ENCODE results near the gene PRDM10.
"Not testable (repeated sequence)": the region's sequence is repeated elsewhere in the genome, so short reads cannot be mapped to it uniquely, and the experiment has no call there.

PRDM10 gene

GRCh38 chr11:129973809-129974208, 28.8 kb downstream of the PRDM10 start:
- FAIRE-seq, result no peak

DNA sequence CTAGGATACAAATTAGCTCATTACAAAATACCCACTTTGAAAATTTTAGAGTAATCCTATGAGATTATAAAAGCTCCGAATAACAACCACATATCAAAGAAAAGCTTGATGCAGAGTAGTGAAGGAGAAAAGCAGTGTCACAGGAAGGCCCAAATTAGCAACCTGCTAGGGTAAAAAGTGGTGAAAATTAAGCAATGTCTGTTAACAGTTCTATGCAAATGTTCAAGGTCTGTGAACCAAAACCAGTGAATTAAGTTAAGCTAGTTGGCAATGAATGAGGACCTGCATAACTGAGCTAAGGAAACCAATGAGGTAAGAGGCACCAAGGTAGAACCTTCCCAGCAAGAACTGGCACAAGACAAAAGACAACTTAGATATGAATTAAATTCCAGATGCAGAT, 29.6 kb downstream of the PRDM10 start:
- no peak for FAIRE-seq

DNA sequence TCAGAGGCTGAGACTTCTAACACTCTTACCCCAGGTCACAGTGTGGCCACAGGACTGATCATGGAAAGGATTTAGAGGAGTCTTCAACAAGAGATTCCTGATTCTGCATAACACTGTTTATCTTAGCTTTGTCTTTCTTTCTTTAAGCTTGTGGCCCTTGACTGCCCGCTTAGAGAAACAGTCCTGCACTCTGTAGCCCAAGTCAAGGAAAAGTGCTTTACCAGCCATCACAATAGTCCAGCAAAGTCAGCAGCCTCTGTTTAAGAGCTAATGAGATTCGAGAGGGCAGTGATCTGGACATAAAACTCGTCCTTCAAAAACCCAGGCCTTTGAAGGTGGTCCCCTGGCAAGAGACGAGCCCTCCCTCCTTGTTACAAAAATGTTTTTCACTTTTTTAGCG, 30.0 kb downstream of the PRDM10 start:
- no peak for FAIRE-seq

DNA sequence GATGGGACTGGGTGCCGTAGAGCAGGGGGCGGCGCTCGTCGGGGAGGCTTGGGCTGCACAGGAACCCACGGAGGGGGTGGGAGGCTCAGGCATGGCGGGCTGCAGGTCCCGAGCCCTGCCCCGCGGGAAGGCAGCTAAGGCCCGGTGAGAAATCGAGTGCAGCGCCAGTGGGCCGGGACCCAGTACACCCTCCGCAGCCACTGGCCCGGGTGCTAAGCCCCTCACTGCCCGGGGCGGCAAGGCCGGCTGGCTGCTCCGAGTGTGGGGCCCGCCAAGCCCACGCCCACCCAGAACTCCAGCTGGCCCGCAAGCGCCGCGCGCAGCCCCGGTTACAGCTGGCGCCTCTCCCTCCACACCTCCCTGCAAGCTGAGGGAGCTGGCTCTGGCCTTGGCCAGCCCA, 30.8 kb downstream of the PRDM10 start:
- FAIRE-seq, result not testable (repeated sequence)

GRCh38 chr11:129969920-129970319, 32.7 kb downstream of the PRDM10 start:
- no peak for FAIRE-seq

DNA sequence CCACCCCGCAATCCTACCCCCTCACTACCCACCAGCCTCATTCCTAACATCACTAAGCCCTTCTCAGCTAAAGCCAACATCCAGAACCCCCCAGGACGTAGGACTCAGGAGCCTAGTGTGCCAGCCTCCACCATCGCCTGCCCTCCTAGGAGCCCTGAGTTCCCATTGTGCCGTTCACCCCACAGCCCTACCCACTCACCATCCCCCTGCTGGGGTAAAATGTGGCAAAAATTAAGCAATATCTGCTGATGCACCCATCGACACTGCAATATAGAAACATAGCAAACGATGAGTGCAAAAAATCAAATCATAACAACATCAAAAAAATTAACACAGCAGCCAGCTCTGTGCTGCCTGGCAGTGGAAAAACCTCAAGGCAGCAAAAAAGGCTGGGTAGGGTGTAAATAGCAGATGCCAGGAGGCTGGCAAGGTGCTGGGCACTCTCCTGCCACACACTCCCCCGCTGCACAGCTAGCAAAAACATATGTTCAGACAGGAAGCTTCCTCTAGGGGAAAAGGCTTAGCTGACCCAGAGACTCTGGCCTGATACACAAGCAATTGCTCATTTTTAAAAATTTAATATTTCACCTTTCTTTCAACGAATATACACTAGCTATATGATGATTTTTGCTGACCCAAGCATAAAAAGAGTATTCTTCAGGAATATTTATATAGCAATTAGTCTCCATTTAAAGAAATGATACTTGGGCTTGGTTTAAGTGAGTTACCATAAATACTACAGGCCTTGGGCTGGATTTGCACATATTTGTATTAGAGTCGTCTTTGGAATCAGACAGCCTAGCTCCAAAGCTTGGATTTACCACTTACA, 33.8 kb downstream of the PRDM10 start:
- no peak for FAIRE-seq

DNA sequence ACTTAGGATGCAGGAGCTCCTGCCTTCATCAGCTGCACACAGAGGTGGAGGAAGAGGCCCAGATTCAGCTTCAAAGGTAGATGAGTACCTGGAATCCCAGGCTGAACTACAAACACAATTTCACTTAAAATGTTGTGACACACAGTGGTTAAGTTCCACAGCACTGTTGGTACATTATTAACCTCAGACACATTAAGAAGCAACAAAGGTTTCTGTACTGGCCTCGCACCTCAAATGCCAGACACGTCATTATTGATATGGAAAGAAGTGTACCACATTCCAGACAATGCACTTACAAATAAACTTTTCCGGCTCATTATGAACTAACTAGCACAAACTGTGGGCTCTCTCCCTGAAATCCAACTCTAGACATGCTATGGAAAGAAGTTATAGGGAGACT, 34.6 kb downstream of the PRDM10 start:
- no peak for FAIRE-seq

DNA sequence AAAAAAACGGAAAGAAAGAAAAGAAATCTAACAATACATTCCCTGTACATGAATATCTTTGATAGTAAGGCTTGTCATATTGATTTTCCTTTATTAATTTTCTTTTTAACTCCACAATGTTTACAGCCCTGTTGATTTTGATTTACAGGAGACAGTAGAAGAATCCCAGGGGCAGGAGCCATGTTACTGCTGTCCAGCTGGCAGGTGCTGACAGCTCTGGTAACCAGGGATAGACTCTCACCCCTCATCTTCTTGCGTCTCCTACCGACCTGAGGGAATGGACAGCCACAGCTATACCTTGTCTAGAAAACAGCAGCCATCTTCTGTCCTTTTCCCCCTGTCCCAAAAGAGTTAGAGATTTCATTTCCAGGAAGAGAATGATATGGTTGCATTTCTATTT, 37.4 kb downstream of the PRDM10 start:
- FAIRE-seq, result no peak

GRCh38 chr11:129960216-129961214, 42.1 kb downstream of the PRDM10 start:
- no peak for FAIRE-seq

DNA sequence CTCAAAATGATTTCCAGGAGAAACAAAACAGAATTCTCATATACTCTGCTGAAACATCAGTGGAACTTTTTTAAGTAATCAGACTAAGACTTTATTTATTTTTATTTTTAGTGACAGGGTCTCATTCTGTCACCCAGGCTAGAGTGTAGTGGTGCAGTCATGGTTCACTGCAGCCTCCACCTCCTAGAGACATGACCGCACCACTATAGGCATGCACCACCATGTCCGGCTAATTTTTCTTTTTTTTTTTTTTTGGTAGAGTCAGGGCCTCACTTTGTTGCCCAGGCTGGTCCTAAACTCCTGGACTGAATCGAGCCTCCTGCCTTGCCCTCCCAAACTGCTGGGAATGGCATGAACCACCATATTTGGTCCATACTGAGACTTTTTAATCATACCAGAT, 42.9 kb downstream of the PRDM10 start:
- FAIRE-seq, result no peak

GRCh38 chr11:129955282-129955681, 47.4 kb downstream of the PRDM10 start:
- FAIRE-seq, result no peak

- not testable (repeated sequence) for FAIRE-seq
These were observed 47.9 kb downstream of the PRDM10 start for GRCh38 chr11:129954703-129955102.

DNA sequence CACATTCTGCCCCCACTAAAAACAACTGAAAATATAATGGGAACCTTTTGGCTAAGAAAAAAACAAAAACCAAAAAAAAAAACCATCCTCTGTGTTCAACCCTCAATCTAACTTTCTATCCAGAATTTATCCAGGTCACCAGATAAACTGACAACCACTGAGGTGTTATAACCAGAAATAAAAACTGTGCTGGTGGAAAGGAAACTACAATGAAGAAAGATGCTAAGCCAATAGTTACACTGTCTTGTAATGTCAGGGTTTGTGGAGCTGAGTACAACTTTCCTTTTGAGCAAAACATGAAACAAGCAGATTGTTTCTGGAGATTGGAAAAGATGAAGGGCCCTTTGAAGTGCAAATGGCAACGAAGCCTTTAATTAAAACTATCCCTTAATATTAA, 50.8 kb downstream of the PRDM10 start:
- no peak for FAIRE-seq

DNA sequence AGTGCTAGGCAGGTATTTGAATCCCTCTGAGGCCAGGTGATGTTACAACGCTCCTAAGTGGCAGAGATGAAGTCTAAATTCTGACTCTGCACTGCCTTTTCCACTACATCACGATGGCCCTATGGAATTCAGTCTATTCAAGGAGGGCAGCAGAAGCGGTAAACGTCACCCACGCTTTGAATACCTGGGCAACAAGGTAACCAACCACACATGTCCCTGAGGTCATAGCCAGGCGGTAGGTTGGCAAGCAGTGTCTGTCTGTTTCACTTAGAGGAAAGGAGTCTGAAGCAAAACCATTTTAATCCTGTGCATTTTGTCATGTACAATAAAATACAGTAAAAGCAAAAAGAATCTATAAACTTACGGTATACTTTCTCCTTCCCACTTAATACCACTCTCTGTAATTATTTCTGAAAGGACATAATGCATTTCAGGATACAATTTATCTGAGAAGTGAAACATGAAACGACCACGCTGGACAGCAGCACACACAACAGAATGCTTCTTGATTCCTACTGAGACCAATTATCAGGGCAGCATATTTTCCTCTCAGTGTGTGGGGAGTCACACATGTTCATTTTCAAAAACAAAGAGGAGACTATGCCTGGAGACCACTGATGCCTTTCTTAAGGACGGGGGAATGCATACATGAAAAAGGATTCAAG, 51.3 kb downstream of the PRDM10 start:
- no peak for FAIRE-seq

DNA sequence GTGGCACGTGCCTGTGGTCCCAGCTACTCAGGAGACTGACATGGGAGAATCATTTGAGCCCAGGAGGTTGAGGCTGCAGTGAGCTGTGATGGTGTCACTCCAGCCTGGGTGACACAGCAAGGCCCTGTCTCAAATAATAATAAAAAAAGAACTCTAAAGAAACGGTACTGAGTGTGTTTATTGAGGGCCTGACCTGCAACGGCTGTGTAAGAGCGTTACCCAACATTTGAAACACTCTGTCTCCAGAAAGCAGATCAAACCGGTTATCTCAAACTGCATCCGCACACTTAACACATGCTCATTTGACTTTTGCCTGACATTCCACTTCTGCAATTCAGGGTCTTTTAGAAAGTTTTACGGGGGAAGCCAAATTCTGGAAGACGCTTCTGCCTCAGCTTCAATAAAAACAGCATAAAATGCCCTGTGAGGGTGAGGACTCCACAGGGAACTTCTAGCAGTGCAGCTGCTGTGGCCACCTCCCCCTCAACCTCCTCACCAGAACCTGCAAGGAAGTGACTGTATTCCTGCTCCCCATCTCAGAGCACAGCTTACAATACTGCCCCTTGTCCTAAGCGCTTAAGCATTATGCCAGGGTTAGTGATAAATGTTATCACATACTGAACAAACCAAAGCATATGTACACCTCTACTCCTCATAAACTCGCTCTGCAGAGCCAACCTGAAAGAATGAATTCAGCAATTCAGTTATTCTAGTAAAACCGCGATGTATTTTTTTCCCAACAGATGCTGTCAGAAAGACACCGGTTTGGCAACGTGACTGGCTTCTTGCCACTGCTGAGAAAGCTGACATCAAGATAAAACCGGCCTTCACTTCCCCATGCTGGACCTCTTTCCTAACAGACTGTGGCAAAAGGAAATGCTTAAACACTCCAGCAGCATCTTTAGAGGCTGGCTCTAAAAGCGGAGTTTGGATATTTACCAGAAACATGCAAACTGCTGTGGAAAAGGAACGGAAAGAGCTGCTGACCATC, 52.2 kb downstream of the PRDM10 start:
- FAIRE-seq, result no peak

DNA sequence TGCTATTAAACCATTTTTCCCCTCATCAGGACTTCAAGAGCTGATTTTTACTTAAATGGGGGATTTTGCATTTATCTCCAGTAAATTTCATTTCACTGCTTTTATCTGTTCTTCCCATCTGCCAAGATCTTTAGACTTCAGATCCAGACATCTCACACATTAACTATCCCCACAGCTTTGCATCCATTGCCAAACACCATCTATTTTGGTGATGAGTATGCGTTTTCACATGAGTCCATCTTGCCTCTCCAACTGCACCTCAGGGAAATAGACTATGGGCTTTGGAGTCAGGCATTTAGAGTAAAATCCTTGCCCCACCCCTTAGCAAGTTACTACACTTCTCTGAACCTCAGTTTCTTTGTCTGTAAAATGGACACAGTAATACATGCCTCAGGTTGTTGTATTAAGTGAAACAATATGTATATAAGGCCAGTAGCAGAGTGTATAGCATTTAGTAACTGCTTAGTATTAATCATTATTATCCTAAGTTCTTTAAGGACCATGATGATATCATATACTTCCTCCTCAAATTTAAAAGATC, 53.6 kb downstream of the PRDM10 start:
- FAIRE-seq, result no peak

GRCh38 chr11:129947474-129947873, 55.2 kb downstream of the PRDM10 start:
- no peak for FAIRE-seq

- no peak for FAIRE-seq
These were observed 55.7 kb downstream of the PRDM10 start for GRCh38 chr11:129946965-129947364.

- FAIRE-seq, result no peak
These were observed 56.4 kb downstream of the PRDM10 start for GRCh38 chr11:129946256-129946655.

GRCh38 chr11:129945373-129945772, 57.3 kb downstream of the PRDM10 start:
- FAIRE-seq, result no peak

- FAIRE-seq, result no peak
These were observed 57.9 kb downstream of the PRDM10 start for GRCh38 chr11:129944696-129945095.

DNA sequence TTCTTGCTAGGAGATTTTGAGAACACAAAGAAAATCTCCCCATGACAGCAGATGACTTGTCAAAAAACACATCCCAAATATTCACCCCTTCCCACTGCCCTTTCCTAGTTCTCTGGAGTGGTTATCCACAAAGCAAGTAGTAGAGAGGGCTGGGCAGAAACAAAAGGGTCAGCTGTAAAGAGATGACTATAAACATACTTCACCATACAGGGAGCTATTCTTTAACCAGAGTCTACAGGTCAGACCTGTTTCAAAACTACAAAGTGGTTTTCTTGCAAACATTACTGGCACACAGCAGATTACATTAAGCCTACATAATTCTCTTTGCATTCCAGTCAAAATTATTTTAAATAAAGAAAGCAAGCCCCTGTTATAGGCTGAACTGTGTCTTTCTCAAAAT, 59.6 kb downstream of the PRDM10 start:
- no peak for FAIRE-seq

Data from endometrium (tissue), 2 donors.